Measurements from ENCODE around the gene PHACTR3.

Gene PHACTR3

DNA sequence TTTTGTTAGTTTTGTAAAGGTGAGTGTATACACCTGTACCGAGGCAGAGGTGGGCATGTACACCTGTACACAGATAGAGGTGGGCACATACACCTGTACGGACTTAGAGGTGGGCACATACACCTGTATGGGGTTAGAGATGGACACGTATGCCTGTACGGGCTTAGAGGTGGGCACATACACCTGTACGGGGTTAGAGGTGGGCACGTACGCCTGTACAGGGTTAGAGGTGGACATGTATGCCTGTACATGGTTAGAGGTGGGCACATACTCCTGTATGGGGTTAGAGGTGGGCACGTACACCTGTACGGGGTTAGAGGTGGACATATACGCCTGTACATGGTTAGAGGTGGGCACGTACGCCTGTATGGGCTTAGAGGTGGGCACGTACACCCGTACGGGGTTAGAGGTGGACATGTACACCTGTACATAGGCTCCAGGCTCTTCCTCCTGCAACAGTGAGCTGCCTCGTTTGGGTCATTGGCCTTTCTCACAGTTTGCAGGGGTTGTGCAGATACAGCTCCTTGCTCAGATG is 63.7 kb downstream of the PHACTR3 start:
- no peak for TF ChIP-seq CTCF (IDR thresholded peaks at IDR 0.05; ENCODE audit: insufficient read depth, low read depth, low read length, missing control alignments)
- DNase-seq (ENCODE audit: low read depth), result no peak
- no peak overlapping the region for H3K4me3 ChIP-seq (ENCODE audit: low read depth, low read length)

DNA sequence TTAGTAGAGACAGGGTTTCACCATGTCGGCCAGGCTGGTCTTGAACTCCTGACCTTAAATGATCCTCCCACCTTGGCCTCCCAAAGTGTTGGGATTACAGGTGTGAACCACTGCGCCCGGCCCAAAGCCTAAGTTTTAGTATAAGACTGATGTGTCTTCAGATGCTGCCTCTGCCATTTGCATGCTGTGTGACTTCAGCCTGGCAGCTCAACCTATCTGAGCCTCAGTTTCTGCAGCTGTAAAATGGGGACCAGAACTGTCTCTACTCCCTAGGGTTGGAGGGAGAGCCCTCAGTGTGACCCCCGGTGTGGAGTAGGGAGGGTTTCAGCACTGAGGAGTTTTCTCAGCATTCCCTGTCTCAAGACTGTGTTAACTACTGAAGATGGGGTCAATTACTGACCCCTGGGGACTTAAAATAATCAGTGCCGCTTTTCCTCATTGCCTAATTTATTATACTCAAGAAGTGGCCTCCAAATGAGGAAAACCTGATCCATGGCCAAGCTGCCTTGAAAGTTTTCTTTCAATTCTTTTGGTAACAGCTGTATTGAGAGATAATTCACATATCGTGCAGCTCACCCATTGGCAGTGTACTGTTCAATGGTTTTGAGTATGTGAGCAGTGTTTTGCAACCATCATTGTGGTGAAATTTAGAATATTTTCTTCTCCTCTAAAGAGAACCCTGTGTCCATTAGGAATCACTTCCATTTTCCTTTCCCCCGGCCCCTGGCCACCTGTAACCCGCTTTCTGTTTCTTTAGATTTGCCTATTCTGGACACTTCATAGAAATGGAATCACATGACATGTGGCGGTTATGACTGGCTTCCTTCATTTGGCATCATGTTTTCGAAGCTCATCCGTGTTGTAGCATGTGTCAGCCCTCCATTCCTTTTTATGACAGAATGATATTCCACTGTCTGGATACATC is 64.8 kb downstream of the PHACTR3 start:
- H3K4me3 ChIP-seq (ENCODE audit: low read depth, low read length), result no peak overlapping the region
- no peak for DNase-seq (ENCODE audit: low read depth)
- no peak for TF ChIP-seq CTCF (IDR thresholded peaks at IDR 0.05; ENCODE audit: insufficient read depth, low read depth, low read length, missing control alignments)

DNA sequence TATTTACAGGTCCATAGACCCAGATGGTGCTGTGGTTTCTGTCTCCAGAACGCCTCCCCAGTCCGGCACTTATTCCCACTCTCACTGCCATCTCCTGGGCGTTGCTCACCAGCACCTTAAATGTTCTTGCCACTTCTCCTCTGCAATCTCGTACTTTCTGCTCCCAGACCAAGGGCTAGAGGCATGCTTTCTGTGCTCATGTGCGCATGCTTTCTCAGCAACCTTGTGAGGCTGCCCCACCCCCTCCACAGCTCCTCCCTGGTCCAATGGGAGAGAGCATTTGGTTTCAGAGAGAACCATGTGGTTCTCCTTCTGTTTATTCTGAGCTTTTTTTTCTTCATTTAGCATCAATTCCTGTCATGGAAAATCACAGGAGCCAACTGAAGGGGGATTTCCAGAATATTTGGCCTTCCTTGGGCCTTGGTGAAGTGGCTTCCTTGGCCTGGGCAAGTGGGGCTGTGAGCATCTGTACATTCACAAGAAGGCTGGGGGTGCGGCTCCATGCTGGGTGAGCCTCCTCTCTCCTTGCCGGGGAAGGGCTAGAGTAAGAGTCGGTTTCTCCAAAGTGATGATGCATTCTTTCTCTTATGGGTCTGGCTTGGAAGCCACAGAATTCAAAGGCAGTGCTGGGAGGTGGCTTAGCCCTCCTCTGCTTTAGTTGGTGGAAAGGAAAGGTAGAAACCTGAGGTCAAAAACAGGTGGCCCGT is 66.6 kb downstream of the PHACTR3 start:
- H3K4me3 ChIP-seq (ENCODE audit: low read depth, low read length), result no peak overlapping the region
- TF ChIP-seq CTCF (IDR thresholded peaks at IDR 0.05; ENCODE audit: insufficient read depth, low read depth, low read length, missing control alignments), result no peak
- no peak for DNase-seq (ENCODE audit: low read depth)

- TF ChIP-seq CTCF (IDR thresholded peaks at IDR 0.05; ENCODE audit: insufficient read depth, low read depth, low read length, missing control alignments), result no peak
Measured at GRCh38 chr20:59671661-59672471, 67.5 kb downstream of the PHACTR3 start.

GRCh38 chr20:59672576-59672975 is 68.2 kb downstream of the PHACTR3 start:
- DNase-seq (ENCODE audit: low read depth), result no peak
- no peak for TF ChIP-seq CTCF (IDR thresholded peaks at IDR 0.05; ENCODE audit: insufficient read depth, low read depth, low read length, missing control alignments)
- no peak overlapping the region for H3K4me3 ChIP-seq (ENCODE audit: low read depth, low read length)

More at GRCh38 chr20:59671661-59672471, 67.5 kb downstream of the PHACTR3 start:
- no peak overlapping the region for H3K4me3 ChIP-seq (ENCODE audit: low read depth, low read length)
- no peak for DNase-seq (ENCODE audit: low read depth)

- no peak for DNase-seq (ENCODE audit: low read depth)
- H3K4me3 ChIP-seq (ENCODE audit: low read depth, low read length), result no peak overlapping the region
- TF ChIP-seq CTCF (IDR thresholded peaks at IDR 0.05; ENCODE audit: insufficient read depth, low read depth, low read length, missing control alignments), result no peak
Measured at GRCh38 chr20:59673288-59673997, 69.1 kb downstream of the PHACTR3 start.
